ENCODE results near the gene GRM5.
A peak's percentile ranks its signal among the peaks of the same experiment; 100 is the strongest.
"Not testable (repeated sequence)": the region's sequence is repeated elsewhere in the genome, so short reads cannot be mapped to it uniquely, and the experiment has no call there.

The GRM5 gene

GRCh38 chr11:89021339-89021738, 44.4 kb downstream of the GRM5 start:
- no peak for TF ChIP-seq JUND (IDR thresholded peaks at IDR 0.05; ENCODE audit: low read depth)
- DNase-seq (ENCODE audit: low read depth in 1 of 2, low spot score in 1 of 2), result no peak
- in situ Hi-C loops (cut with HindIII; ENCODE audit: low pct_unique_long_range_greater_than_20kb, low sequenced_read_pairs), result no loop called here

- DNase-seq (ENCODE audit: low read depth in 1 of 2, low spot score in 1 of 2); in situ Hi-C loops (cut with HindIII; ENCODE audit: low pct_unique_long_range_greater_than_20kb, low sequenced_read_pairs): not testable (repeated sequence)
Measured at GRCh38 chr11:89019827-89020547, 45.8 kb downstream of the GRM5 start.

- in situ Hi-C loops (cut with HindIII; ENCODE audit: low pct_unique_long_range_greater_than_20kb, low sequenced_read_pairs), result no loop called here
- TF ChIP-seq JUND (IDR thresholded peaks at IDR 0.05; ENCODE audit: low read depth), result no peak
- DNase-seq (ENCODE audit: low read depth in 1 of 2, low spot score in 1 of 2), result no peak
Measured at GRCh38 chr11:89016214-89016613, 49.6 kb downstream of the GRM5 start.

- no peak for DNase-seq (ENCODE audit: low read depth in 1 of 2, low spot score in 1 of 2)
- in situ Hi-C loops (cut with HindIII; ENCODE audit: low pct_unique_long_range_greater_than_20kb, low sequenced_read_pairs), result no loop called here
- TF ChIP-seq JUND (IDR thresholded peaks at IDR 0.05; ENCODE audit: low read depth), result no peak
Measured at GRCh38 chr11:89015614-89016013, 50.2 kb downstream of the GRM5 start.

- DNase-seq (ENCODE audit: low read depth in 1 of 2, low spot score in 1 of 2); in situ Hi-C loops (cut with HindIII; ENCODE audit: low pct_unique_long_range_greater_than_20kb, low sequenced_read_pairs): not testable (repeated sequence)
Measured at GRCh38 chr11:89000852-89001251, 64.9 kb downstream of the GRM5 start.

GRCh38 chr11:88979641-88980040, 86.1 kb downstream of the GRM5 start:
- in situ Hi-C loops (cut with HindIII; ENCODE audit: low pct_unique_long_range_greater_than_20kb, low sequenced_read_pairs), result no loop called here
- no peak for TF ChIP-seq JUND (IDR thresholded peaks at IDR 0.05; ENCODE audit: low read depth)
- no peak for DNase-seq (ENCODE audit: low read depth in 1 of 2, low spot score in 1 of 2)

GRCh38 chr11:88978992-88979391, 86.8 kb downstream of the GRM5 start:
- in situ Hi-C loops (cut with HindIII; ENCODE audit: low pct_unique_long_range_greater_than_20kb, low sequenced_read_pairs); DNase-seq (ENCODE audit: low read depth in 1 of 2, low spot score in 1 of 2): not testable (repeated sequence)

- DNase-seq (ENCODE audit: low read depth in 1 of 2, low spot score in 1 of 2); in situ Hi-C loops (cut with HindIII; ENCODE audit: low pct_unique_long_range_greater_than_20kb, low sequenced_read_pairs): not testable (repeated sequence)
Measured at GRCh38 chr11:88975441-88975840, 90.3 kb downstream of the GRM5 start.

GRCh38 chr11:88972210-88972609, 93.6 kb downstream of the GRM5 start:
- TF ChIP-seq JUND (IDR thresholded peaks at IDR 0.05; ENCODE audit: low read depth), result no peak
- in situ Hi-C loops (cut with HindIII; ENCODE audit: low pct_unique_long_range_greater_than_20kb, low sequenced_read_pairs), result no loop called here
- DNase-seq (ENCODE audit: low read depth in 1 of 2, low spot score in 1 of 2), result no peak

GRCh38 chr11:88961621-88962020, 104.2 kb downstream of the GRM5 start:
- DNase-seq (ENCODE audit: low read depth in 1 of 2, low spot score in 1 of 2); in situ Hi-C loops (cut with HindIII; ENCODE audit: low pct_unique_long_range_greater_than_20kb, low sequenced_read_pairs): not testable (repeated sequence)

GRCh38 chr11:88959857-88960256, 105.9 kb downstream of the GRM5 start:
- DNase-seq (ENCODE audit: low read depth in 1 of 2, low spot score in 1 of 2); in situ Hi-C loops (cut with HindIII; ENCODE audit: low pct_unique_long_range_greater_than_20kb, low sequenced_read_pairs): not testable (repeated sequence)

GRCh38 chr11:88950975-88951374, 114.8 kb downstream of the GRM5 start:
- no peak for DNase-seq (ENCODE audit: low read depth in 1 of 2, low spot score in 1 of 2)
- in situ Hi-C loops (cut with HindIII; ENCODE audit: low pct_unique_long_range_greater_than_20kb, low sequenced_read_pairs), result no loop called here
- no peak for TF ChIP-seq JUND (IDR thresholded peaks at IDR 0.05; ENCODE audit: low read depth)

GRCh38 chr11:88948908-88949307, 116.9 kb downstream of the GRM5 start:
- in situ Hi-C loops (cut with HindIII; ENCODE audit: low pct_unique_long_range_greater_than_20kb, low sequenced_read_pairs); DNase-seq (ENCODE audit: low read depth in 1 of 2, low spot score in 1 of 2): not testable (repeated sequence)

GRCh38 chr11:88947843-88948572, 117.8 kb downstream of the GRM5 start:
- DNase-seq (ENCODE audit: low read depth in 1 of 2, low spot score in 1 of 2); in situ Hi-C loops (cut with HindIII; ENCODE audit: low pct_unique_long_range_greater_than_20kb, low sequenced_read_pairs): not testable (repeated sequence)

GRCh38 chr11:88929665-88930064, 136.1 kb downstream of the GRM5 start:
- DNase-seq (ENCODE audit: low read depth in 1 of 2, low spot score in 1 of 2), result peak in 1 of 2 experiments; percentile 39
- in situ Hi-C loops (cut with HindIII; ENCODE audit: low pct_unique_long_range_greater_than_20kb, low sequenced_read_pairs), result not testable (repeated sequence)

- in situ Hi-C loops (cut with HindIII; ENCODE audit: low pct_unique_long_range_greater_than_20kb, low sequenced_read_pairs); DNase-seq (ENCODE audit: low read depth in 1 of 2, low spot score in 1 of 2): not testable (repeated sequence)
Measured at GRCh38 chr11:88917065-88917464, 148.7 kb downstream of the GRM5 start.
